HG03139 (cell line): ENCODE results near the gene TOMM7.
"Not testable (repeated sequence)": the region's sequence is repeated elsewhere in the genome, so short reads cannot be mapped to it uniquely, and the experiment has no call there.

Source experiments
- ATAC-seq: cut with Tn5 transposase; IDR thresholded peaks from one replicate; pipeline ENCODE4 v1.9.1; 2021; ENCODE audit not compliant: unreplicated experiment

Gene TOMM7

GRCh38 chr7:22826593-22826992 is 3.9 kb upstream of the TOMM7 start:
- no peak for ATAC-seq

DNA sequence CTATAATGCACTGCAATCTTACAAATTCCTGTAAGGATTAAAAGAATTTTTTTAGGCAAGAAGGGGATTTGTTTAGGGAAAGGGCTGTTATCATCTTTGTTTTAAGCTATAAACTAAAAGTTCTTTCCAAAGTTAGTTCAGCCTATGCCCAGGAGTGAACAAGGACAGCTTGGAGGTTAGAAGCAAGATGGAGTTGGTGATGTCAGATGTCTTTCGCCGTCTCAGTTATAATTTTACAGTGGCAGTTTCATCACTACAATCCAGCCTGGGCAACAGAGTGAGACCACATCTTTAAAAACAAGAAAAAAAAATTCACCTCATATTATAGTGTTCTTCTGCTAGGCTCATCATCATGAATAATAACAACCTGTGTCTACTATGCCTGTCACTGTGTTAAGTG is 2.1 kb upstream of the TOMM7 start:
- no peak for ATAC-seq

DNA sequence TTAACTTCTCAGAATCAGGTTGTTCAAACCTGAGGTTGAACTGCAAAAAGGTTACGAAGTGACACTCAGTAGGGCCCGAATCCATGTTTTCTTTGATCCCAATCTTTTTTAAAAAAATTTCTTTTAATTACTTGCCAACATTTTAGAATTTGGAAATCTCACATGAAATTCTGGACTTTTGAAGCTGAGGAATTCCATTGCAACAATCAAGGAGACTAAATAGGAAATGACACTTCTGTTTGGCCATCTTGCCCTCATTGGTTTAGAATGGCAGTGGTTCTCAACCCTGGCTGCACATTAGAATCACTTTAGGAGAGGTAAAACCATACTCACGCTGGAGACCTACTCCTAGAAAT is 471 bp upstream of the TOMM7 start:
- ATAC-seq, result no peak

DNA sequence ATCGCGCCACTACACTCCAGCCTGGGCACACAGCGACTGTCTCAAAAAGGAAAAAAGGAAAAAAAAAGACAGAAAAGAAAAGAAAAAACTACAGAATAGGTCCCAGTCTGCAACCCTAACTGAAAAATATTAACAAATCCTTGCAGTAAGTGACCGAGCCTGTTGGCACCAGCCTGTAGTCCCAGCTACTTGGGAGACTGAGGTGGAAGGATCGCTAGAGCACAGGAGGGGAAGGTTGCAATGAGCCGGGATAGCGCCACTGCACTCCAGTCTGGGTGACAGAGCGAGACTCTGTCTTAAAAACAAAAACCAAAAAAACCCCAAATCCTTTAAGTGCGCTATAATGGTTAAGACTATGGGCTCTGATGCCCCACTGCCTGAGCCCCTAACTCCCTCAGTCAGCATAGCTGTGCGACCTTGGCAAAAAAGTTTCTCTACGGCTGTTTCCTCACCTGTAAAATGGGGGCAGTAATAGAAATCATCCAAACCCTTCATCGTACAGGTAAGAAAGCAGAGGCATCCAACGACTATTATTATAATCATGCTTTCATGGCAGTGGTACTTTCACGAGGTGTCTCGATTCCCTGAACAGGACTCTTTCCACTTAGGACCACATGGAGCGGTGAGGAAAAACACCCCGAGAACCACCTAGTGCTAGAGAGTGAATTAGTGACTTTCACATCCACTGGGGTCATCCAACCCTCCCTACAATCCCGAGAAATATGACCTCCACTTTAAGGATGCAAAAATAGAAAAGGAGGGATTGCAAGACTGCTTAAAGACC is 755 bp downstream of the TOMM7 start:
- no peak for ATAC-seq

- no peak for ATAC-seq
These were observed 3.2 kb downstream of the TOMM7 start for GRCh38 chr7:22819476-22819875.

DNA sequence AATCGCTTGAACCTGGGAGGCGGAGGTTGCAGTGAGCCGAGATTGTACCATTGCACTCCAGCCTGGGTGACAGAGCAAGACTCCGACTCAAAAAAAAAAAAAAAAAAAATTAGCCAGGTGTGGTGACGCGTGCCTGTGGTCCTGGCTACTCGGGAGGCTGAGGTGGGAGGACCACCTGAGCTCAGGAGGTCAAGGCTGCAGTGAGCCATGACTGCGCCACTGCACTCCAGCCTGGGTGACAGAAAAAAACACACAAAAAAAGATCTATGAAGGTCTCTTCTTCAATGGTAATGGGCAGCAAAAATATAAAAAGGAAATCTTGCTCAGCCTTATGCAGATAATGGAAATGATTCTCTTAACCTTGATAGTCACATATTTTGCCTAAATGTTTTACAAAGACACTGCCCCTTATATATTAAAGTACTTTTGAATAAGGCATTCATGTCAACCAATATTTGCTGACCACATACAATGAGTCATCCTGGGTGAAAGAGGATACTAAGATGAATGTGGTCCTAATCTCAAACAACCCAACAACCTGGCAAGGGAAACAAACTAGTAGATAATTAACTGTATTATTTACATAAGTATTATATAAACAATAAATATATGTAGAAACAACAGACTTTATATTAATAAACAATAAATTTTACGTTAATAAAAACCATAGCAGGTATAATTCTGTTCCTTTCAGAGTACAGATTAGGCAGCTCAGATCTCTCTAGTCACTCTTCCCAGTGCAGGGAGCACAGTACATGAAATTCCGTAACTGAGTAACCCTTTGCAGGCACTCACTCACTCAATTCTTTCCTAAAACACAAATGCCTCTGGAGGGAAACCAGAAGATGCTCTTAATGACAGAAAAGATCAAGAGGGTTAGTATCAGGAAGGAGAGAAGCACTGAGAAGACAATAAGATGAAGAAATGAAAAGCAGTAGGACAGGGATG is 8.1 kb downstream of the TOMM7 start:
- no peak for ATAC-seq

DNA sequence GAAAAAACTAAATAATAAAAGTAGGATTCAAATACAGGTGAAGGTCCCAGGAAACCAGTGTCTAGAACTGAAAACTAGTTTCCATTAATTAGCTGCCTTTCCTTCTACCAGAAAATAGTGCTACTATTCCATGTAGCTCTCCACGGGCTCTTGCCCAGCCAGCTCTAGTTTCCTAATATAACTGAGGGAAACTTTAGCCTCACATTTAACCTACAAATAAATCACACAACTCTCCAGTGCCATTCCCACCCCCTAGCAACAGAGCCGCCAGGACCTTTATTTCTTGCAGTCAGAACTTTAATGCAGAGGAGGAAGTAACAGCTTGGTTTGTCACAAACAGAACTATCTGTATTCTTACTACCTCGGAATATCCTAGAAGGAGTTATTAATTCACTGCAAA is 10.3 kb downstream of the TOMM7 start:
- no peak for ATAC-seq

DNA sequence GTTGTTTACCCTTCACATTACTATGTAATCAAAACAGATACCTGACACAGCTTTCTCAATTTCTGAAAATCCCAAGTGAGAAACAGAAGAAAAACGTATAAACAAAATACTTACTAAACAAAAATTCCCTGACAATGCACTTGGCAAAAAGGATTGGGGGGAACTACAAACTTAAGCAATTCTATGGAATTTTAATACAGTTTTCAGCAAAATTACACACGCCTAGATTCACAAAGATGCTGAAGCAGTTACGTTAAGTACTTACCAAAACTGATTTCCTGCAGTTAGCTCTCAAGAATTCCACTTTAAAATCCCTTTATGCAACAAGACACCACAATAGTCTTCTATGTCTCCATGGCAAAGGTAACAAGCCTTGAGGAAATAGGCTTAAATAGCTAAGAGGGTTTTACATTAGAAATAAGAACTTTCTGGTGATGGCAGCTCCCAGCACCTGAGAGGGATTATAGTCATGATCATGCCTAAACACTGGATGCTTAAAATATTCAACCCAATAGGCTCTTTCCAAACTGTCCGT is 10.8 kb downstream of the TOMM7 start:
- no peak for ATAC-seq

DNA sequence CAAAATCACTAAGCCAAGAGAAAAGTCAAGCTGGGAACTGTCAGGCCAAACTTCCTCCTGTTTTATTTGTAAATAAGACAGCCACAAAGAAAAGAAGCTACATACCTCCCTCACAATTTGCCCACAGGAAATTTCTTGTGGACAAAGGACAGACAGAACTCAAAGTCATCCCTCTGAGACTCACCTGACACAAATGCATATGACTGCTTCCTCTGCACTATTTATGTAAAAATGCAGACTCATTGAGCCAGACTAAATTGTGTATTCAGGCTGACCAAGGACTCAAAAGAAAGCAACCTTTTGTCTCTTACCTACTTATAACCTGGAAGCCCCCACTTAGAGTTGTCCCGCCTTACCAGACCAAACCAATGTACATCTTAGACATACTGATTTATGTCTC is 11.8 kb downstream of the TOMM7 start:
- no peak for ATAC-seq

- ATAC-seq, result no peak
These were observed 12.6 kb downstream of the TOMM7 start for GRCh38 chr7:22809902-22810642.

DNA sequence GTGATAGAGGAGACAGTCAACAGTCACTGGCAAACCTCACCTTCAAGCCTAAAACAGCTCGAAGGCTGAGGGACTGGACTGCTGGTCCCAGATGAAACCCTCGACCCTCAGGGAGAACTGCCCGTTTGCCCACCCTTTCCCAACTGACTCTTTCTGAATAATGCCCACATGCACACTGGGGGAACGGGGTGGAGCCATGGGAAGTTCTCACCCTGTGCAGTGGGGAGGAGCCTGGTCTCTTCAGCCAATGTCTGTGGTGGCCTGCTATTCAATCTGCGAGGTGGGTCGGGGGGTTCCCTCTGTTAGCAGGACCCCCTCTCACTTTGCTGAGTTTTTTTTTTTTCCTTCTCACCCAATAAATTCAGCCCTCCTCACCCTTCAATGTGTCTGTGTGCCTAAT is 14.5 kb downstream of the TOMM7 start:
- no peak for ATAC-seq

GRCh38 chr7:22806752-22807151 is 15.9 kb downstream of the TOMM7 start:
- ATAC-seq, result no peak

DNA sequence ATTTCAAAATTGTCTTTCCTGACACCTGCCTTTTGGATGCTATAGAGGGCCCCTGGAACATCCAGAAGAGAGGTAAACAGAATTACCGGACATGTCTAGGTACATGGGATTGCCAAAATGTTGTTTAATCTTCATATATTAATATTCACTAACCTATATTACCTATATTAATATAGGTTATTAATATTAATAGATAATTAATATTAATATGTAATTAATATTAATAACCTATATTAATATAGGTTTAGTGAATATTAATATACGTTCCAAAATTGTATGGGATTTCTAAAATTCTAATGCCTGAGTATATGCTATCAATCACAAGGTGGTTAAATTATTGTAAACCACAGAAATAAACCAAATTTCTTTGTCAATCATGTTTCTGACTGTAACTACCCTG is 17.4 kb downstream of the TOMM7 start:
- no peak for ATAC-seq

DNA sequence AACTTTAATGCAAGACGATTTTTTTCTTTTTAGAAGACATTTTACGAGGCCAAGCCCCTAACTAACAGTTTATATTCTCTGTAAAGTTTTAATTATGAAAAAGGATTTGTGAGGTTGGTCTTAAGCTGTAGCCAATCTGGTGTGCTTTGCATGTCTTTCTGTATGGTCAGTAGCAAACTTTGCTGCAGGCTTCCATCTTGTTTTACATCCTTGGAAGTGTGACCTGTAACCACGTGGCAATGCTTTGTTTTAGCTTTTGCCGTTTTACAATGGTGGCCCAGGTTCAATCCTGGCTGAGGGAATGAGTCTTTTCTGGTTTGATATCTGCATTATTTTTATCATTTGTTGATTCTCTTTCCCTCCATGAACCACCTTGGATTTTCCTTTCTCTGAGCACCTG is 19.8 kb downstream of the TOMM7 start:
- ATAC-seq, result not testable (repeated sequence)

DNA sequence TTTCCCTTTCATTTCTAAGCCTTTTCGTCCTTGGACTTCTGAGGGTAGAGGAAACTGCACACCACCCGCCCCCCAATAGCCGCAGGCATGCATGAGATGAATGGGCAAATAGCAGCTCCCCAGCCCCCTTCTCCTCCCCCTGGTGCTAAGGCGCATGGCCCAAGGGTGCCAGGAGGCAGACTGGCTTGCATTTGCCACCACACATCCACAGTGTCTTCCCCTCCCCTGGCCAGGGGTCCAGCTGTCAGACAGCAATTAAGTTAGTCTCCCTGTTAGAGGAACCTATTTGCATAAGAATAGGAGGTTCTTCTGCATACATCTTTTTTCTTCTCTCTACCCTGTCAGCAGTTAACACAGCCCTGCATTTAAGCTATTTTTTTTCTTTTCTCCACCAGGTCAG is 20.2 kb downstream of the TOMM7 start:
- no peak for ATAC-seq

GRCh38 chr7:22801912-22802311 is 20.7 kb downstream of the TOMM7 start:
- no peak for ATAC-seq

DNA sequence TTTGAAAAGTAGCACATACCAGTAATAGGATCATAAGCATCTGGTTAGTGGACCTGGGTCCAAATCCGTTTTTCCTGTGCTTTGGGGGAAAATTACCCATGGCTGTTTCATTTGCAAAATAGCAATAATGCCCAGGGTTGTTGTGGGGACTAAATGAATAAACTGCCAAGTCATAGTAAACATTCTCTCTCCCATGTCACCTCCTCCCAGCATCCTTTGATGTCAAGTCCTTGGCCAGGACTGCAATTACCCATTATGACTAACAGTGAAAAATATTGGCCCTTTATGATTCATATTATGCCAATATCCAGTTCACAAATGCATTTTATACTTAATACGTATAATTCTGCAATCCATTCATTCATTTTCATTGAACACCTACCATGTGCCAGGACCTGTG is 23.0 kb downstream of the TOMM7 start:
- ATAC-seq, result no peak

- no peak for ATAC-seq
These were observed 28.8 kb downstream of the TOMM7 start for GRCh38 chr7:22793593-22794462.

DNA sequence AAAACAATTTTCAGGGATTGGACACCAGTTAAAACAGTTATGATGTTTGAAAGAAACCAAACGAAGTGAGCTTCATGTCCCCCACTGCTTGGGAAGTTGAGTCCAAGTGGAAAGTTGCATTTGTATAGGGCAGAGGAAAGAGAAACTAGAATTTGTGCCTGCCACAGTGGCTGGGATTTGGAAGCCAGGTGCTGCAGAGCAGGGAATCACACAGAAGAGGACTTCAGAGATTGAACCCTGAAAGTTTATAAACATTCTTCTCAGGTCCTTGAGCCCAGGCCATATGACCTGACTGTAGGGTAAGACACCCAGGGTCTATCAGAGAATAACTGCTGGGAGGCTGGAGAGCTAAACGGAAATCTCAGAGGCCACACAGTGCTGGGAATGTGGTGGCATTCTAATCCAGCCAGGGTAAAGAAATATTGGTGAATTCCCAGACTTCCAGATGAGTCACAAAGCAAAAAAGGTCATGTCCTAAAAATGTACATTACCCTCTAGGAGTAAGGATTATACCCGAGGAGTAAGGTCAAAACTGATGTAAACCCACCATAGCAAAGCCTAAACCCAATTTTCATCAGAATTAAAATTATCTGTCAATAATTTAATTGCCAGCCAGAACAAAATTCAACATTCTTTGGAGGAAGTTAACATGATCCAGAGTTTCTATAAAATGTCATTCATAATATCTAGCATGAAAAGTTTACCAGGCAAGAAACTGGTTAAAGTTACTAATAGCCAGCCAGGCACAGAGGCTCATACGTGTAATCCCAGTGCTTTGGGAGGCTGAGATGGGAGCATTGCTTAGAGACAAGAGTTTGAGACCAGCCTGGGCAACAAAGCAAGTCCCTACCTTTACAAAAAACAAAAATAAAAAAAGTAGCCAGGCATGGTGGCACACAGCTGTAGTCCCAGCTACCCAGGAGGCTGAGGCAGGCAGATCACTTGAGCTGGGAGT is 31.2 kb downstream of the TOMM7 start:
- no peak for ATAC-seq
